HG02610 (cell line): ENCODE measurements around the gene PRSS27.
"Not testable (repeated sequence)": the region's sequence is repeated elsewhere in the genome, so short reads cannot be mapped to it uniquely, and the experiment has no call there.

Experiments used
- ATAC-seq: cut with Tn5 transposase; IDR thresholded peaks from one replicate; pipeline ENCODE4 v1.9.1; 2021; ENCODE audit warnings: mild to moderate bottlenecking, moderate library complexity; ENCODE audit not compliant: unreplicated experiment

The PRSS27 gene

DNA sequence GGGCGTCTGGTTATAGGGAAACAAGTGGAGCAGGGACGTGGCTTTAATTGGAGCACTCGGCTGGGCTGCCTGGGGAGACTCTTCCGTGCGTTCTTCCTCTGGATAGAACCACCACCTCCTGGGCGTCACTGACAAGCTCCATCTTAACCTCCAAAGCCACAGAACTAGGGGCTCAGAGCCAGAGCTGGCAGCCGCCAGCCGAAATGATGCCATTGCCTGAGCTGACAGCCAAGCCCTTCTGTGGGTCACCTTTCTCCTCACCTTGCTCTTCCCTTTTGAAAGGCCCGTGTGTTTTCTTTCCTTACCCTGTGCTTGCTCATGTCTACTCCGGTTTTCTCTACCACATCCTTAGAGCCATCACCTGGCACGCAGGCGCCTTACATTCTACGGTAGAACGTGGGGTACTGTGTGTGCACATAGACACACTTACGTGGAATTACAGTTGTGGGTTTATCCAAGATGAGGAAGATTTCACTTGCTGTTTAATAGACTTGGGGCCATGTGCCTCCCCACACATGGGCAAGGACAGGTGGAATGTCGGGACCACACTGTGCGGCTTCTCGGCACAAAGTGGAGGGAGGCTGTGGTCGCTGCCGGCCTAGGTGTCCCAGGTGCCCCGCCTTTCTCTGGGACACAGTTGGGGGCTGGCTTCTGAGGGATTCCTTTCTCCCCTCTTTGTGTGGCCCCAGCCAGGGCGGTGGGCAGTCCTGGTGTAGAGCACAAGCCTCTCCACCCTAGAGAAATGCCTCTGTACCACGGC, 41.6 kb downstream of the PRSS27 start:
- not testable (repeated sequence) for ATAC-seq

DNA sequence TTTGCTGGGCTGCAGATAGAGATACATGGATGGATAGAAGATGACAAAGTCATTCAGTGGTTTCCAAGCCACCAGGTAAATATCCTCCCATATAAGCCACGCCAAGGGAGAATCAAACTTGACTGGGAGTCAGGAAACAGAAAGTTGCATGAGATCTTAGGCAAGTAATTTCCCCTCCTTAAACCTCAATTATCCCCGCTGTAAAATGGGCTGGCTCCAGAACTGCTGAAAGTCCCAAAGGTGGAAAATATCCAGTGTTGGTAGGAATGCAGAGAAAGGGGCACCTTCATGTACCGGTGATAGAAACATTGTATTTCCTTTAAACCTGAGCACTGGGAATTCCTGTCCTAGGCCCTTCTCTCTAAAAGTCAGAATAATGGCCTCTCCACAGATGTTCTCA, 43.1 kb downstream of the PRSS27 start:
- ATAC-seq: not testable (repeated sequence)

DNA sequence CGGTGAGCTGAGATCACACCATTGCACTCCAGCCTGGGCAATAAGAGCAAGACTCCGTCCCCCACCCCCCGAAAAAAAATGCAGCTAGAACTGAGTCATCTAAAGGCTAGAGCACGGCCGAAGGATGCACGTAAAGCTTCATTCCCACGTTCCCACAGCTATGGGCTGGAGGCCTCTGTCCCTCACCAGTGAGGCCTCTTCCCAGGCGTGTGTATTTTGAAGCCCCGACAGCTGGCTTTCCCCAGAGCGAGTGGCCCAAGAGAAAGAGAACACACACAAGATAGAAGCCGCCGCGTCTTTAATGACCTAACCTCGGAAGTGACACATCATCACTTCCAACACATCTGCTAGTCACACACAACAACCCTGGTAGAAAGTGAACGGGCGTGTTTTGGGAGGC, 44.3 kb downstream of the PRSS27 start:
- no peak for ATAC-seq

DNA sequence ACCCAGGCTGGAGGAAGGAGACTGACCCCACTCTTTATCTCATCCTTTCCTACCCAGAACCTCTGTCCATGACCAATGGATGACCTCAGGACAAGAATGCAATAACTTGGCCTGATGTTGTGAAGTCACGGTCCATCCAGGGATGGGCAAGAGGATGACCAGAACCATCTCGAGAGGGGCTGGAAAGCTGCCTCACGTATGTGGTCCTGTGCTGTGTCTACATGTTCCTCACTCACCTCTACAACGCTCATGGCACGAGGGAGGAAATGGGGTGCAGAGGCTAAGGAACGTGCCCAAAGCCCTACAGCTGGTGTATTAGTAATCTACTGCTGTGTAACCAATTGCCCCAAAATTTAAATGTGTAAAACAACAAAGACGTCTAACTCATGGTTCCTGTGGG, 45.0 kb downstream of the PRSS27 start:
- ATAC-seq: no peak

DNA sequence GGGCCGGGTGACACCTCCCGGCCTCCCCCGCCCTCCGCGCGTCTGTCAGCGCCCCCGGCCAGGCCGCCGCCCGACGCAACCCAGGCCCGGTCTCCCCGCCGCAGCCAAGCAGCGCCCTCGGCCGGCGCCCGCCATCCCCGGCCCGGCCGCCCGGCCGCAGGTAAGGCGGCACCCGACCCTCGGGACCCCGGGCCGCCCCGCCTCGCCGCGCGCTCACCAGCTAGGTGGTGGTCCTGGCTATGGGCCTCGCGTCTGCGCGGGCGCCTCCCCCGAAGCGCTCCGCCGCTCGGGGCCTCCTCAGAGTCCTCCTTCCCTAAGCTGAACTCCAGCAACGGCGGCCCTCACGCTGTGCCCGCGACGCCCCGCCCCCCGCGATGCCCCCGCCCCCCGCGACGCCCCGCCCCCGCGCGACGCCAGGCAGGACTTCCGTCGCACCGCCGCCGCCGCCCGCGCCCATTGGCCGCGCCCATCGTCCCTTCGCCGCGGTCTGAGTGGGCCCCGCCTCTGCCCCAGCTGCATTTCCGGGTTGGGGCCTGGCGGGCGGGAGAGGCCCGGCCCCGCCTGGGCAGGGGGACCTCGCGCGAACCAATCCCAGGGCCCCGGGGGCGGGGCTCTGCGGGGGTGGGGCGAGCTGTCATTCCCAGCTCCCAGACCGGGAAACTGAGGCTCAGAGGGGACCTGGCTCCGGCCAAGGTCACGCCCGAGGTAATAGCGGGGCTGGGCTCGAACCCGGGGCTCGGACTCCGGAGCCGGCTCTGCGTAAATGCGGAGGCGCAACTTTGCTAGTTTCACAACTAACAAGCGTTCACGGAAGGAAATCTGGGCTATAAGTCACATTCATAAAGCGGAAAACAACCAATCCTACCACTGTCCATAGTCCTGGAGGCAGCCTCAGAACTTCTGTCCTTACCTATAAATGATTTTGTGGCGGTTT, 46.7 kb downstream of the PRSS27 start:
- ATAC-seq: peak; percentile 89

DNA sequence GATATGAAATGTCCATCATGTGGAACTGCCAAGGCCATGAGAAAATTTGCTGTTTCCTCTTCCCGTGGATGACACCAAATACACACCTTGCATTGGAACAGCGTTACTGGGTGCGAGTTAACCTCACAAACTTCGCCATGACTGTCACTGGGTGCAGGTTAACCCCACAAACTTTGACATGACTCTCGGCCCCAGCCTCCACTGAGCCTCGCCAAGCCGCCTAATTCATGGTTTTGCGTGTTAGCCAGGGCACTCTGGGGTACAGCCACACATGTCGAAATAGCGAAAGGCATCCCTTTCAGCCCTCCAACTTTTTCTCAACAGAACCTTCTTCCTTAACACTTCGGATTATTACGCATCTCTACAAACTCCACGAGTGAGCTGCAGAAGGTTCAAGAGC, 48.3 kb downstream of the PRSS27 start:
- ATAC-seq: no peak

DNA sequence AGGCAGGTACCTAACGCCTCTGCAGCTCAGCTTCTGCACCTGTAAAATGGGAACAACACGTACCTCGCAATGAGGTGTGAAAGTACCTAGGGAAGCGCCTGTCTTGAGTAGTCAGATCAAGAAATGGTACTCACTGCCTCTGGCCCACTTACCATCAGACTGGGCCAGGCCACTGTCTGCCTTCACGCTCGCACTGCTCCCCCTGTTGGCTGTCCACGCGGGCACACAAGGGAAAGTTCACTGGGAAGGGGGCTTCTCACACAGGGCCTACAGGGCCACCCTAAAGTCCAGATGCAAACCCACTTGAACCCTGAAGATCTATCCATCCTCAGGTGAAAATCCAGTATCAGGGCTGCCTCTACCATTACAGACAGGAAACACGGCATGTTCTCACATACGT, 48.8 kb downstream of the PRSS27 start:
- not testable (repeated sequence) for ATAC-seq

DNA sequence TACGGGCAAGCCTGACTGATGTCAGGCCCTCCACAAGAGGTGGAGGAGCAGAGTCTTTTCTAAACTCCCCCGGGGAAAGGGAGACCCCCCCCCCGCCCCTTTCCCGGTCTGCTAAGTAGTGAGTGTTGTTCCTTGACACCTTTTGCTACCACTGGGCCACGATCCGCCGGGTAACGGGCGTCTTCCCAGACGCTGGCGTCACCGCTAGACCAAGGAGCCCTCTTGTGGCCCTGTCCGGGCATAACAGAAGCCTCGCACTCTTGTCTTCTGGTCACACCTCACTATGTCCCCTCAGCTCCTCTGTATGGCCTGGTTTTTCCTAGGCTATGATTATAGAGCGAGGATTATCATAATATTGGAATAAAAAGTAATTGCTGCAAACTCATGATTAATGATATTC, 50.0 kb downstream of the PRSS27 start:
- not testable (repeated sequence) for ATAC-seq

DNA sequence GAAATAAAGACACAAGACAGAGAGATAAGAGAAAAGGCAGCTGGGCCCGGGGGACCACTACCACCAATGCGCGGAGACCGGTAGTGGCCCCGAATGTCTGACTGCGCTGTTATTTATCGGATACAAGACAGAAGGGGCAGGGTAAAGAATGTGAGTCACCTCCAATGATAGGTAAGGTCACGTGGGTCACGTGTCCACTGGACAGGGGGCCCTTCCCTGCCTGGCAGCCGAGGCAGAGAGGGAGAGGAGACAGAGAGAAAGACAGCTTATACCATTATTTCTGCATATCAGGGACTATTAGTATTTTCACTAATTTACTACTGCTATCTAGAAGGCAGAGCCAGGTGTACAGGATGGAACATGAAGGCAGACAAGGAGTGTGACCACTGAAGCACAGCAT, 50.4 kb downstream of the PRSS27 start:
- ATAC-seq: not testable (repeated sequence)

DNA sequence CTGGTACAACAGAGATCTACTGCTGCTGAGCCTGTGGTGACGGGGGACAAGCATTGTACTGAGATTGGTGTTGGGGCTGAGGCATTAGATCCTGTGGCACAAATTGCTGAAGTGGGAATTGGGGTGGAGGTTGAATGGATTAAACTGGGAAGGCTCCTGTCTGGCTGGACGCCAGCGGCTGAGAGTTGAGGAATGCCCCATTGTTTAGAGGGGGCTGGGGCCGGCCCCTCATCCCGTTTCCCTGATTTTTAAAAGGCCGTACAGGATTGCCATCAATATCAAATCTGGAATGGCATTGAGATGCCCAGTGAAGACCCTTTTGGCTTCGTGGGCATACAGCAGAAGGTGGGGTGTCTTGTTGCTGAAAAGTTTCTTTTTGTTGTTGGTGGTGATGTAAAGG, 53.4 kb downstream of the PRSS27 start:
- ATAC-seq: not testable (repeated sequence)

DNA sequence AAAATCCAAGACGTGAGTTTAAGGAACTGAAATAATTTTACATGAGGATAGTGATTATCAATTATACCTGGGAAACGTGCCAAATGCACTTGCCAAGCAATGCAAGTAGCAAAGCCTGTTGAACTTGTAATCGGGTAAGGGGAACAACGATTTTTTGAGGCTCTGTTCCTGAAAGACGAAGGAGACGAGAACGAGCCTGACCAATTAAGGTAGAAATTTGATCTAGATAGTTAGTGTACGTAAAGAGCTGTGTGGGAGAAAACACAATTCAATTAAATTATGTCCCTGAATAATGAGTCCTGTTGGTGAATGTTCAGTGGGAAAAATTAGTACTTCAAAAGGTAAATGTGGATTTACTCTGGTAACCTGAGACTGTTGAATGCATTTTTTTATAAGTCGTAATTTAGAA, 55.4 kb downstream of the PRSS27 start:
- no peak for ATAC-seq

DNA sequence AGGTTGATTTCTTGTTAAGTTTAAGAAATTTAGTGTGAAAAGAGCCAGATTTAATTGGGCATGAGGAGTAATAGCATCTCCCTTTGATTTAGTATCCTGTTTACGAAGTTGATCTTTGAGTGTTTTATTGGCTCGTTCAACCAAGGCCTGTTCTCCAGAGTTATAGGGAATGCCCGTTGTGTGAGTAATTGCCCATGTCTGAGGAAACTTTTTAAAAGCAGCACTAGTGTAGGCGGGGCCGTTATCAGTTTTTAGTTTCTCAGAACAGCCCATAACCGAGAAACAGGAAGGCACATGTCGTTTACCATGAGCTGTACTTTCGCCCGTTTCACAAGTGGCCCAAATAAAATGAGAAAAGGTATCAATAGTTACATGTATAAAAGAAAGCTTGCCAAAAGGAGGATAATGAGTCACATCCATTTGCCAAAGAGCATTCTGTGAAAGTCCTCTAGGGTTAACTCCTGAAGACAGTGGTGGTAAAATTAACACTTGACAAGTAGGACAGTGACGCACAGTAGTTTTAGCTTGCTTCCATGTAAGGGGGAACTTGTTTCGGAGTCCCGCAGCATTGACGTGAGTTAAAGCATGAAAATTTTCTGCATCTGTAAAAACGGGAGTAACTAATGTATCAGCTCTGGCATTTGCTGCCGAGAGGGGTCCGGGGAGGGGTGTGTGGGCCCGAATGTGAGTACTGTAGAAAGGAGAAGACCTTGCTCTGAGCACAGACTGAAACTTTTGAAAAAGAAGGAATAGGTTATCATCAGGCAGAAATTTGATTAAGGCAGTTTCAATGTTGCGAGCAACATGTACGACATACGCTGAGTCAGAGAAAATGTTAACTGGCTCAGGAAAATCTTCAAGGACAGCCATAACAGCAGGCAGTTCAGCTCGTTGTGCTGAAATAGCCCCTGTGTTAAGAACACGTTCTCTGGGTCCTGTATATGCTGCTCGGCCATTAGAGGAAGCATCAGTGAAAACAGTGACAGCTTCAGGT, 56.2 kb downstream of the PRSS27 start:
- no peak for ATAC-seq
